GM19035 (cell line): ENCODE measurements around the gene PROX1.

Experiments
- ATAC-seq: cut with Tn5 transposase; IDR thresholded peaks from one replicate; pipeline ENCODE4 v1.9.1; 2021; ENCODE audit not compliant: unreplicated experiment

PROX1 gene

DNA sequence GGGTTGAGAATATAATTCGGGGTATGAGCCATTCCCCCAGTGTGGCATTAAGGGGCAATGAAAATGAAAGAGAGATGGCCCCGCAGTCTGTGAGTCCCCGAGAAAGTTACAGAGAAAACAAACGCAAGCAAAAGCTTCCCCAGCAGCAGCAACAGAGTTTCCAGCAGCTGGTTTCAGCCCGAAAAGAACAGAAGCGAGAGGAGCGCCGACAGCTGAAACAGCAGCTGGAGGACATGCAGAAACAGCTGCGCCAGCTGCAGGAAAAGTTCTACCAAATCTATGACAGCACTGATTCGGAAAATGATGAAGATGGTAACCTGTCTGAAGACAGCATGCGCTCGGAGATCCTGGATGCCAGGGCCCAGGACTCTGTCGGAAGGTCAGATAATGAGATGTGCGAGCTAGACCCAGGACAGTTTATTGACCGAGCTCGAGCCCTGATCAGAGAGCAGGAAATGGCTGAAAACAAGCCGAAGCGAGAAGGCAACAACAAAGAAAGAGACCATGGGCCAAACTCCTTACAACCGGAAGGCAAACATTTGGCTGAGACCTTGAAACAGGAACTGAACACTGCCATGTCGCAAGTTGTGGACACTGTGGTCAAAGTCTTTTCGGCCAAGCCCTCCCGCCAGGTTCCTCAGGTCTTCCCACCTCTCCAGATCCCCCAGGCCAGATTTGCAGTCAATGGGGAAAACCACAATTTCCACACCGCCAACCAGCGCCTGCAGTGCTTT is 9.4 kb downstream of the PROX1 start:
- ATAC-seq = no peak

GRCh38 chr1:213997772-213998107 is 10.0 kb downstream of the PROX1 start:
- no peak for ATAC-seq

- no peak for ATAC-seq
Measured at GRCh38 chr1:213998785-213999184, 11.0 kb downstream of the PROX1 start.

DNA sequence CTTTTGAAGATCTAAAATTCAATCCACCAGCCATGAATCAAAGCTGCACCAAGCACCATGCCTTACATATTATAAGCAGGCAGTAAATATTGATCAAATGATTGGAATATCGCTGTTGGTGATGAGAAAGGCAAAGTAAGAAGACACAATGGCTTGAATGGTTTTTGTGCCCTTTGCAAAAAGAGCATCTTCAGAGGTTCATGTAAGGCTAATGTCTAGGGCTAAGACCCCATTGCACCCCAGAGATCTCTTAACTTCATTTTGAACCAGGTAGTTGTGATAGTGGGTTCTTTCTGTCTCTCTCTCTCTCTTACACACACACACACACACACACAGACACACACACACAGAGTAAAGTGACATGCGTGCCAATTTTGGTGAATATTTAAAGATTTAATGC is 12.0 kb downstream of the PROX1 start:
- no peak for ATAC-seq

DNA sequence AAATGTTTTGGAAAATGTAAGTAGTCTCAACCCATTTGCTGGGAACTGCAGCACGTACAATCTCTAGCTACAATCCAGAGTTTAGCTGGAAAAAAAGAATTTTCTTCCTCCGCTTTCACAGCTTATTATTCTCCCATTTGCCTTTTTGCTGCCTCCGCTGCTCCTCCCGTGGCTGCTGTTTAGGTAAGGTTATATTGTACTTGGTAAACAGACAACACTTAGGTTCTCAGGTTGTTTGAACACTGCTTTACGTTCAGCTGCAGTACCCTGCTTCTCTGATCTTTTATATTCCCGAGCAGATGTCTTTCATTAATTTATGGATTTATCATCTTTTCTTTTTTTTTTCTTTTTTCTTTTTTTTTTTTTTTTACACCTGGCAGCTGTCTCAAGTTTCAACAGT is 14.3 kb downstream of the PROX1 start:
- ATAC-seq = no peak

DNA sequence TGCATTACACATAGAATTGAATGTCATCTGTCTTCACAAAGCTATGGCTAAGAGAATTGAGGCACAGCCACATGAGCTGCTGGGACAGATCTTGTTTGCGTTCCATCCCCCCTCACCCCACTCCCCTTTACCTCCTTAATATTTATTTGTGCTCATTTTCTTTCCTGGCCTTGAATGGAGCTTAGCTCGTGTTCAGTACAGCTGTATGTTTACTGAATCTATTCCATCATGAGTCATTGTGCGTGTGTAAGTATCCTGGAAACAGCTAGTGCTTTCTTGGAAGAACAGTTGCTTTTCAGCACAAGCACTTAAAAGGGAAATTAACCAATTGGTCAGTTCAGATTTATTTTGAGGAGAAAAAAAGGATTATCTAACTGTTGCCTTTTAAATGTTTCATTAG is 14.7 kb downstream of the PROX1 start:
- no peak for ATAC-seq

DNA sequence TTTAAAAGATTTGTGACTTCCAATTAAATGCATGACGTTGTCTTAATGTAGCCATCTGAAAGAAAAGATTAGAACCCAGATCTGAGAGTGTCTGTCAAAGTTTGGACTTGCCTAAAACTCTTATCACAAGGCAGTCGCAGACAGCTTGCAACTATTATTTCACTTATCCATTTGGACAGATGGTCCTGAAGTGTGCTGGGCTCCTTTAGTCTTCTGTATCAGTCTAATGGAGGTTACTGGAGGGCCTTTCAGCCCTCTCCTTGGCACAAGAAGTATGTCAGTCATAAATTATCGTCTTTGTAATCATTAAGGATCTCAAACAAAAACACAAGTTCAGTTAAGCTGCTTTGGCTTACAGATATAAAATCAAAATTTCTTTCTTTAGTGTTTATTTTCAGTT is 15.5 kb downstream of the PROX1 start:
- ATAC-seq = no peak

GRCh38 chr1:214004014-214004413 is 16.2 kb downstream of the PROX1 start:
- no peak for ATAC-seq

- no peak for ATAC-seq
Measured at GRCh38 chr1:214004795-214005194, 17.0 kb downstream of the PROX1 start.

- ATAC-seq = no peak
Measured at GRCh38 chr1:214005708-214006107, 17.9 kb downstream of the PROX1 start.

DNA sequence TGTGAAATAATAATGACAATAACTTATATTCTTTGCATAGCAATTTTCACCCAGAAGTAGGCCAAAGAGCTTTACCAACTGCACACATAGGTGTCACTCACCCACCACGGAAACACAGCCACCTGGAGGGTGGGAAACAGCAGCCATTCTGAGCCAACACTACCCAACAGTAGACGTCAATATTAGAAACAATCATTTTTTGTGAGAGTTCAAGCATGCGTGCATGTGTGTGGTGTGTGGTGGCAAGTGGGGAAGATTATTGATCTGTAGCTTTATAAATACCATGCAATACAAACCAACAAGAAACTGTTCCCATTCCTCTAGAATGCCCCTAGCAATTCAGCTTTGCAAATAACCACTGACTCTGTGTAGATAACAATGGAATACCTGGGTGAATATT is 19.1 kb downstream of the PROX1 start:
- ATAC-seq = no peak

- ATAC-seq = no peak
Measured at GRCh38 chr1:214008347-214008746, 20.6 kb downstream of the PROX1 start.

DNA sequence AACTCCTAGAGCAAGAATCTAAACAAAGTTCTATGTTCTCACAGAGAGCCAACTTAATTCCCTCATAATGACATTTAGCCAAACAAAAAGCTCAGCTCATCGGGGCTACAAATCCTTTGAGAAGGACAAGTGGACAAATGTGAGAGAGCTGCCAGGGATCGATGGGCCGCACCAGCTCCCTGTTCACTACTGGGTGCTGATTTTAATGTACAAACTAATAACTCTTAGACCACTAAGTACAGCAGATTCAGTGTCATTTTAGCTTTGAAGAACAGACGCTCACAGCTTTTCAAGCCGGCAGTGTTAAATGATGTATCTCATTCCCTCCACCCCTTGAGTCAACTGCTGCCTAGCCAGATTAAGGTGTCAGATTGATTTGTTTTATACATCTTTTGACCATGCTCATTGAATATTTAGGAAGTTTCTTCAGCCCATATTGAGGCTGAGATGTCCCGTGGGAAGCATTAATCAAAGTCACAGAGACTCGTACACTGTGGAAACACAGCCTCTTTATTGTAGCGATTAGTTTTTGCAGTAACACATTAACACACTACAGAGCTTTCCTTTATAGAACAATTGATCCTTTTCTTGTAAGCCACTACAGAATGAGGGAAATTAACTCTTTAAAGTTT is 21.1 kb downstream of the PROX1 start:
- no peak for ATAC-seq

GRCh38 chr1:214009423-214010196 is 21.8 kb downstream of the PROX1 start:
- no peak for ATAC-seq

DNA sequence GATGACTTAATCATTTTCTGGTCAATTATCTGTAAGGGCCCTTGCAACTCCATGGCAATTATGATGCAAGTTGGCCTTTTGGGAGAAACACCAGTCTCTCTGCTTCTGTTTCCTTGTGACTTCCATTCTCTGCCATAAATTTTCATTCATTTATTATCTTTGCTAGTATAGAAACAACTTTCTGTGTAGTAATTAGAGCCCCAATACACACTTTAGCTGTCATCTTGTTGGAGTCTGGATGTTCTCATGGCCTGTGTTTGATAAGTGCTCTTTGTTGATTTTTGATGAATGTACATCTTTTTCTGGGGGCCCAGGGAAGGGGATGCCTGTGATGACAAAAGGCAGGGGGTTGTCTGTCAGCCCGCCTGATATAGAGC is 22.4 kb downstream of the PROX1 start:
- no peak for ATAC-seq

GRCh38 chr1:214010717-214011116 is 22.9 kb downstream of the PROX1 start:
- ATAC-seq = no peak

- no peak for ATAC-seq
Measured at GRCh38 chr1:214012418-214012817, 24.6 kb downstream of the PROX1 start.

DNA sequence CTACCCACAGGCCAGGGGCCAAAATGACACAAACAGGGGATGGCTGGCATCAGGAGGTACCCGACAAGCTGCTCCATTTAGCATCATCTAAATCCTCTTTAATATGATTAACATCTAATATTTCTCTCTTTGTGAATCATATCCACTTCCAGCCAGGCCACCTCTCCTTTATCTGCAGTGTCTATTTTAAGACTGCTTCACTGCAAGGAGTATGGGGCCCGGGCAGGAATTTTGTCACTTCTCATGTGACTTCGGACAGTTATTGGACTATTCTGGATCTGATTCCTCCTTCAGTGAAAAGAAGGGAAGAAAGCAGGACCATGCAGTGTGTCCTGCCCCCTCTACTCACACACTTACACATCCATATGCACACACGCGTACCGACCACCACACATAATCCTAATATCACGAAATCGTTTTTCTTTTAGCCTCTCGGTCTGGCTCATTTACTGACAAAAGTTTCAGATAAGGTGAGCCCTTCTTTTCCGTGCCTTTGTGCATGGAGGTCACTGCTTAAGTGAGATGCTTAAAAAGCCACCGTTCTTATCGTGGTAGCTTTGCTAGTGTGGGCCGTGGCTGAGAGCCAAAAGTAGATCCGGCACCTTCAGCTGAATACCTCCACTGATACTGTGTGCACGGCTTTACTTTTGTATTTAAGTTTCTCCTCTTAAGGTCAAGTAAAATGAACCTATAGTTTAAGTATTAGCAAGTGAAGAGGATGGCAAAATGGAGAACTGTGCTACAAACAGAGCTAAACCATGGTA is 26.0 kb downstream of the PROX1 start:
- no peak for ATAC-seq

DNA sequence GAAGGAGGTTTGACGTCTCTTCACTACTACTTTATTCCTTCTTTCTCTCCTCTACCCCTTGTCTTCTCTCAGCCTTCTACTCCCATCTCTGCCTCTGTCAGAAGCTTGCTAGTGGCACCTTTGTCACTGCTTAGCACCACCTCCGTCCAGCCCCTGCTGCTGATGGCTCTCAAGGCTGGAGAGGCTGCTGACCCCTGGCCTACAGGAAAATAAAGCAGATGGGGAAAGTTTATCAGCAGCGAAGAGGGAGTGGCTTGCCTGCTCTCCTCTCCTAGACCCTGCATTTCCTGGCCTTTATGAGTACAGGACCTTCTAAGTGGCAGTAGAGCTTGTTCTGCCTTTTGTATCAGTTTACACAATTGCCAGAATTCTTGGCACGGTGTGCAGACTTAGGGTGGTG is 27.0 kb downstream of the PROX1 start:
- ATAC-seq = no peak

GRCh38 chr1:214017191-214017982 is 29.6 kb downstream of the PROX1 start:
- no peak for ATAC-seq
